ENCODE results near the gene SKP1. TPM values are rescaled to one million over a fixed set of nuclear protein-coding genes. Genes with fewer than 3 reads are reported as not detected.

SKP1 gene
- total RNA-seq, 2 donors from 2014 or later: 287 to 360 TPM

- peaks cover 57% of the 10 kb centered on the region for H3K36me3 ChIP-seq
Observed at GRCh38 chr5:134203630-134204029, 26.9 kb upstream of the SKP1 start.

GRCh38 chr5:134195666-134196065 is 18.9 kb upstream of the SKP1 start:
- Histone ChIP-seq H3K27ac (peak overlapping the region in 1 of 2 donors; percentile 34), H3K4me3 (no peak overlapping the region), H3K4me1 (peaks cover 0 to 8% of the 10 kb centered on the region in 2 donors), H3K9me3 (no peaks in the 10 kb centered on the region), H3K36me3 (peaks cover 53% of the 10 kb centered on the region), H3K27me3 (no peaks in the 10 kb centered on the region)
- no peak for TF ChIP-seq CTCF (IDR thresholded peaks at IDR 0.05)
- no peak for DNase-seq (ENCODE audit: low spot score)

More at GRCh38 chr5:134203630-134204029, 26.9 kb upstream of the SKP1 start:
- Histone ChIP-seq H3K4me1 (peaks cover 0 to 10% of the 10 kb centered on the region in 2 donors), H3K9me3 (no peaks in the 10 kb centered on the region), H3K27ac (no peak overlapping the region), H3K4me3 (no peak overlapping the region), H3K27me3 (no peaks in the 10 kb centered on the region)
- no peak for DNase-seq (ENCODE audit: low spot score)
- no peak for TF ChIP-seq CTCF (IDR thresholded peaks at IDR 0.05)

GRCh38 chr5:134189031-134189430 is 12.3 kb upstream of the SKP1 start:
- Histone ChIP-seq H3K4me3 (no peak overlapping the region), H3K36me3 (no peaks in the 10 kb centered on the region), H3K9me3 (no peaks in the 10 kb centered on the region), H3K4me1 (no peaks in the 10 kb centered on the region), H3K27me3 (no peaks in the 10 kb centered on the region), H3K27ac (no peak overlapping the region)
- TF ChIP-seq CTCF (IDR thresholded peaks at IDR 0.05): no peak
- no peak for DNase-seq (ENCODE audit: low spot score)

- Histone ChIP-seq H3K27ac (no peak overlapping the region), H3K4me1 (no peaks in the 10 kb centered on the region), H3K9me3 (no peaks in the 10 kb centered on the region), H3K36me3 (no peaks in the 10 kb centered on the region), H3K4me3 (no peak overlapping the region), H3K27me3 (no peaks in the 10 kb centered on the region)
- no peak for TF ChIP-seq CTCF (IDR thresholded peaks at IDR 0.05)
- no peak for DNase-seq (ENCODE audit: low spot score)
Observed at GRCh38 chr5:134188092-134188491, 11.3 kb upstream of the SKP1 start.

- Histone ChIP-seq H3K4me3 (no peak overlapping the region), H3K4me1 (no peaks in the 10 kb centered on the region), H3K36me3 (no peaks in the 10 kb centered on the region), H3K9me3 (no peaks in the 10 kb centered on the region), H3K27me3 (no peaks in the 10 kb centered on the region), H3K27ac (no peak overlapping the region)
- DNase-seq (ENCODE audit: low spot score): no peak
- peak; percentile 88 to 92 for TF ChIP-seq CTCF (IDR thresholded peaks at IDR 0.05)
Observed at GRCh38 chr5:134184155-134185135, 7.7 kb upstream of the SKP1 start.
